HG03175 (cell line): ENCODE results near the gene GALNT2.

Experiments
- ATAC-seq: cut with Tn5 transposase; IDR thresholded peaks from one replicate; pipeline ENCODE4 v1.9.1; 2021; ENCODE audit warnings: mild to moderate bottlenecking, moderate library complexity; ENCODE audit not compliant: unreplicated experiment

Gene GALNT2

DNA sequence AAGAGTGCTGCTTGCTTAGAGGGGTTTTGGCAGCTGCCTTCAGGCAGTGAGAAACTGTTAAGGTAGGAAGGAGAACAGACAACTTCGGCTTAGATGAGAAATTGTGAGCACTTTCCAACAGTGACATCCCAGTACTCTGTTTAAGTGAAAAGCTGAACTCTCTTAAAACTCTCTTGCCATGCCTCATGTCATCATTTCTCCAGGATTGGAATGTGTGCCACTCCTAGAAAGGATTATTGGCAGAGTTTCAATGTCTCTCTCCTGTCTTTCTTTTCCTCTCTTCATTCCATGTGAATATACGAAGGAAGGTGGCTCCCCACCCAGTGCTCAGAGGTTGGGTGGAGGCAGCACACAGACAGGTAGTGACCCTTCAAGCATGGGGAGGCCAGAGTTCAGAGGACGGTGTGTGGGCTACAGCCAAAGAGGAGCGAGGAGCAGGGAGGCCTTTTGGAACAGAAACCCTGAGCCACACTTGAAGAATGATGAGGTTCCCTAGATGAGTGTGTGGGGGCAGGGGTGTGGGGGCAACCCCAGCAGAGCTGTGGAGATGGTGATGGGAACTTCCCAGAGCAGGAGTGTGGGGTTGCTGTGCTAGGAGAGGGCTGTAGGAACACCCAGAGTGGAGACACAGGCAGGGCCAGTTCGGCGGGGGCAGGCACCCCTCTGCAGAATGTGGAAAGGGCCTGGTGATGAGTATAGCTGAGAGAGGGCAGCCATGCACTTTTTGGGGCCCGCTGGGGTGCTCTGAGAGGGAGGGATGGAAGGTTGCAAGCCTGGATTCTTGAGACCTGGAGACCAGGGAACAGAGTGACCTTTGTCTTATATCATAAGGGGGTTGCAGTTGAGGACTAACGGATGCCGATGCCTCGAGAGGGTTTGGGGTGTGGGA is 58.8 kb downstream of the GALNT2 start:
- no peak for ATAC-seq

DNA sequence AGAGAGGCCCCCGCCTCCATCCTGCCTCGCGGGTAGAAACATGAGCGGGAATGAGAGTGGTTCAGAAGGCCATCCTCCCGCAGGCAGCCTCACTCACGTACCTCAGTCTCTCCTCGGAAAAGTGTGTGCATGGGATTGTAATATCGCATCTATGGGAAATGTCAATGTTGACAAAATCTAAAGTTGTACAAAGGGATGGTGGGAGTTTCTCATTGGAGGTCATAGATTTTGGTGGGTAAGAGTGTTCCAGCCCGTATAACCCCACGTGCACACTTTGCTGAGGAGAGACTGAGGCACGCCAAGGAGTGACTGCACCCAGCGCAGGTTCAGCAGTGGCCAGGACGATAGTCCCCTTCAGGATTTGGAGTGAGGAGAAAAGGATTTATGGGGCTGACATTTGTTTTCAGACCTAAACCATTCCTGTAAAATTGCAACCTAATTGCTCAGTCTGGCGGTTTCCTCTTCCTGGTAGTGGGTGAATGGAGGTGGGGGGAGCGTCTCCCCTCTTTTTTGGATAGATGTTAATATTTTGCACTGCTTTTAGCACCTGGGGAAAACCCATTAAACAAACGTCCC is 59.6 kb downstream of the GALNT2 start:
- ATAC-seq = no peak

DNA sequence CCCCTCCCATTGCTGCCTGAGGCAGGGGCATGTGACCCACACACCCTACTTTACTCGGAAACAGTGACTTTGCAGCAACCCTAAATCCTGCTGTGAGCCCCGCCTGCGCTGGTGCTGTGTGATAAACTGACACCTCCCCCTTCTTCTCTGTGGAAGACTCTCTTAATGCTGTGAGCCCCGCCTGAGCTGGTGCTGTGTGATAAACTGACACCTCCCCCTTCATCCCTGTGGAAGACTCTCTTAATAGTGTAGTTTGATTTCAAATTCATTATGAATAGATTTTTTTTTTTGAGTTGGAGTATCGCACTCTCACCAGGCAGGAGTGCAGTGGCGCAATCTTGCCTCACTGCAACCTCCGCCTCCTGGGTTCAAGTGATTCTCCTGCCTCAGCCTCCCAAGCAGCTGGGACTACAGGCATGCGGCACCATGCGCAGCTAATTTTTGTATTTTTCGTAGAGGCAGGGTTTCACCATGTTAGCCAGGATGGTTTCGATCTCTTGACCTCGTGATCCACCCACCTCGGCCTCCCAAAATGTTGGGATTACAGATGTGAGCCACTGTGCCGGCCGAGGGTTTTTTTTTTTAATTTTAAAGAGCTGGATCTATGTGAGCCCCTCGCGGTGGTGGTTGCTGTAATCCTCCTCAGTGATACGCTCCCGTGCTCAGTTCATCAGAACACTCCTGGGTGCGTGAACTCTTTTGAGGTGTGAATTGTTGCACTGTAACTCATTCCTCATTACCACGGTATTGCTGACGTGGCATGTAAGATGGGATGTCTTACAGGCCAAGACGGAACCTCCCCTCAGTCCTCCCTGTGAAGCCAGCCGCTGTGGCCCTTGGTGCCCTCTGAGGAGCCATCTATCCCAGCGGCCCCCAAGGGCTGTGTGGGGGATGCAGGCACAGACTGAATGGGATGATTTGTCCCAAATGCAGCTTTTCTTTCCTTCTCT is 60.3 kb downstream of the GALNT2 start:
- no peak for ATAC-seq

DNA sequence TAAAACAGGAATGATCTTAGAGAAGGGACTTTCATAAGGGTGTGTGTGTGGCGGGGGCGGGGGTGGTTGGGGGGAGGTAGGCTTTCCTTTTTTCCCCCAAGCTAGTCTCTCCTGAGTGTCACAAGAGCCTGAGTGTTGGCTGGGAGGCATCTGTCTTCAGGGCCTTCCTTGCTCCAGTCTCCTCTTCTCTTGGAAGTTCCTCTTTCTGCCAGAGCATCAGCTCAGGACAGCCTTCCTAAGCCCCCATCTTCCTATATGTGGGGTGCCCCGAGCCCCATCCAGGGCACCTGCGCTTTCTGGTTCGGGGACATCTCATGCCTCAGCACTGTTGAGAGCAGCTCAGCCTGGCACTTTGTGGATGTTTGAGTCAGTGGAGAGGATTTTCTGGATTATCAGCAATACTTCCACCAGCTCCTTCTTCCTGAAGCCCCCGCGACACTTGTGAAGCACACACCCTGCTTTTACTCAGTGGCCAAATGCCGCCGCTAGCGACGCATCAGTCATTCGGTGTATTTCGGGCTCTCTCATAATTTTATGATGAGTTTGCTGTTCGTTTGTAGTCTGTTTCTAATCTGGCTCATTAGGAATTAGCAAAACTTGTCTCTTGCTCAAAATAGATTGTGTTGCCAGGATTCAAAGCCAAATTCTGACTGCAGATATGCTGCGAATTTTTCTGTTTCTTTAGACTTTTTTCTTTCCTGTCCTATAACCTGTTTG is 61.7 kb downstream of the GALNT2 start:
- ATAC-seq = no peak

DNA sequence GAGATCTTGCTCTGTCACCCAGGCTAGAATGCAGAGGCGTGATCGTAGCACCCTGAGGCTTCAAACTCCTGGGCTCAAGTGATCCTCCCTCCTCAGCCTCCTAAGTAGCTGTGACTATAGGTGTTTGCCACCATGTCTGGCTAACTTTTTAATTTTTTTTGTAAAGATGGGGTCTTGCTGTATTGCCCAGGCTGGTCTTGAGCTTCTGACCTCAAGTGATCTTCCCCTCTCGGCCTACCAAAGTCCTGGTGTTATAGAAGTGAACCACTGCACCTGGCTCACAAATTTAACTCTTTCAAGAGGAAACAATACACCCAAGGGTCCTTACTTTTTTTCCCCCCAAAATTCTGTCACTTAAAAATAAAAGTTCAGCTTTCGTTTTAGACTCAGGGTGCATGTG is 62.3 kb downstream of the GALNT2 start:
- no peak for ATAC-seq

DNA sequence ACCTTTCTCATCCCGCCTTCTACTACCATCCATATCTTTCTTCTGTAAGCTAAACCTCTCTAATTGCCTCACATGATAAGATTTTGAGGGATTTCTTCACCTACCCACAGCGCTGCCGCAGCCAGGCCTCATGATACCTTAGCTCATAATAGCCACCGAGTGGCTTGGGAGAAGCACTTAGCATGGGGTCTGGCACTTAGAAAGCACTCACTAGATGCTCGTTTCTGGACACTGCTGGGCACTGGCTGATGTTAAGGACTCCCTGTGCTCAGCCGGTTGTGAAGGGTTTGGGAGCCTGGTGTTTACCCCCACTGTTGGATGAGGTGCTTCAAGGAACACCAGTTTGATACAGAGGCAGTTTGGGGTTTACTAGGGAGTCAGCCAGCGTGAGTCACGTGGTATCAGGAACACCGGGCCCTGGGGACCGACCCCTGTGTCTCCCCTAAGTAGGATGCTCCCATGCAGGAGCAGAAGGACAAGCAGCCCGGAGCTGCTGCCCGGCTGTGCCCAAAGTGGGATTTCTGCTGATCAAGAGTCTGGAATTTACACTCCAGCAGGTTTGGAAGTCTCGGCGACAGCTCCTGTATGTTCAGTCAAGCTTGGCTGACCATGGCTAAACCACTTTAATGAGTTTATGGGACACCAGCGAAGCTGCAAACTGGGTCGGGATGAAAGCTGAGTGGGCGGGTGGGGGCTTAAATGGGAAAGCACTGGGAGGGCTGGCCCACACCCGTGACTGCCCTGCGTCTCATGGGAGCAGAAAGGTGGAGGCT is 63.3 kb downstream of the GALNT2 start:
- ATAC-seq = no peak

DNA sequence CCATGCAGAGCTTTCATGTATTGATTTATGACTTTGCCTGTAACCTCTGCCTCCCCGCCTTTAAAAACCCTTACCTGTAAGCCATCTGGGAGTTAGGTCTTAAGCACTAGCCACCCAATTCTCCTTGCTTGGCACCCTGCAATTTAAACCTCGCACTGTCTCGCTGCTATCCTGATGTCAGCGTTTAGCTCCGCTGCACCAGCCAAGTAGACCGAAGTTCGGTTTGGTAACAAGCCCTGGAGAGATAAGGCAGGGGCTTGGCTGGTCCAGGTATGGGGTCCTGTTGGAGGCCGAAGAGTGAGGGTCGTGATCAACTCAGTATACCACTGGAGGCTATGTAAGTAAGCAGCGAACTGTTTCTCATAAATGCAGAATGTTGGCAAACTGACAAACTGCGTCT is 64.4 kb downstream of the GALNT2 start:
- no peak for ATAC-seq

DNA sequence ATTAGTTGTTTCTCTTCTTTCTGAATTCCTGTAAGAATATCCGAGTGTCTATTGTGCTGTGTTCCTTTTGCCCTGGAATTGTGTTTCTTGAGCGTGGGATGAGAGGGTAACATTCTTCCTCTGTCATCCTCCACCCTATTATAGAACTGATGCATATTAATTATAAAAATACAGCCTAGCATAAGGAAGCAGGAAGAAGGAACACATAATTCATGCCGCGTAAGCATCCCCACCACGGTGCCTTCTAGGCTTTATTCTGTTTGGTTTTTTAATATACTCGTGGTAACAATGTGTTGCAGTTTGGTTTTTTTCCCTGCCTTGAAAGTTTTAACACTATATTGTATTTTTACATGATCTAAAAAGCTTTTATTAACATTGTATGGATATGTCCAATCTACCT is 65.7 kb downstream of the GALNT2 start:
- no peak for ATAC-seq

DNA sequence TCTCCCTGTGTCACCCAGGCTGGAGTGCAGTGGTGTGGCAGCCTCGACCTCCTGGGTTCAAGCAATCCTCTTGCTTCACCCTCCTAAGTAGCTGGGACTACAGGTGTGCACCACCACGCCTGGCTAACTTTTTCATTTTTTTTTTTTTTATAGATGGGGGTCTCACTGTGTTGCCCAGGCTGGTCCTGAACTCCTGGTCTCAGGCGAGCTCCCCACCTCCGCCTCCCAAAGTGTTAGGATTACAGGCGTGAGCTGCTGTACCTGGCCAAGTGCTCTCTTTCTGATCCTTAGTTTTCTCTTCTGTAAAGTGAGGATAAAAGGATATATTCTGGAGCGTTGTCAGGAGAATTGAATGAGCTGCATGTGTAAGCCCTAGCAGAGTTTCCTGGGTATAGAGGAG is 68.7 kb downstream of the GALNT2 start:
- ATAC-seq = no peak

DNA sequence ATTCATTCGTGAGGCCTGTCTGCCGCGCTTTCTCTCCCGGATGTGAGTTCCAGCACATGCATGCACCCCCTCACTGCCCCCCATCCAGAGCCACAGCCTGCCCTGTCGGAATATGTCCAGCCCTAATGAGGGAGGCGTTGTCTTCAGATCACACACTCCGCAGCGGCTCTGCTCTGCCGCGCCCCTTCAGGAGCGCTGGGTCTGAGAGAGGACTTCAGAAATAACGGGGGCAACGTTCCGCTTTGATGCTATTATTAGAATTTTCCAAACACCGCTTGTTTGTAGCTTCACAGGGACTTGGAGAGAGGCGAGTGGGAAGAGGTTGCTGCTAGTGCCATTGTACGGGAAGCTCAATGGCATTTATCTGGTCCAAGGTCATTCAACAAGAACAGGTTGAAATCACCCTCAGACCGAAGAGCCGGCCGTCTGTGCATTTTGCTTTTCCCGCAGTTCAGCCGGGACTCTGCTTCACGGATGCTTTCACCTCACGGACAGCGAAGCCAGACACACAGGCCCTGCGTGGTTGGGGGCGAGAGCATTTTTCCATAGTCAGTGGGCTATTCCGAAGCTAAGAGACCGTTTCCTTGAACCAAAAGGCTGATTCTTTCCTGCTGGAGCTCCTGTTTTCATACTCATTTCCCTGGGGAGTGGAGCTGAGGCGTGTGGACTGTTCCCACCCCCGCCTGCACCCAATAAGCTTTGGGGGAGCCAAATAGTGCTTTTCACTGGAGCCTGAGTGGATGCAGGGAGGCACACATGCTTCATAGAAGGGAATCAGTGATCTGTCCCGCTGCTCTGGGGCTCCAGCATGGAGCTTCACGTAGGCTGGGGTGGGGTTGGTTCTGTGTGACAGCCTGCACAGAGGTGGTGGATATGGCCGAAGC is 69.7 kb downstream of the GALNT2 start:
- no peak for ATAC-seq

DNA sequence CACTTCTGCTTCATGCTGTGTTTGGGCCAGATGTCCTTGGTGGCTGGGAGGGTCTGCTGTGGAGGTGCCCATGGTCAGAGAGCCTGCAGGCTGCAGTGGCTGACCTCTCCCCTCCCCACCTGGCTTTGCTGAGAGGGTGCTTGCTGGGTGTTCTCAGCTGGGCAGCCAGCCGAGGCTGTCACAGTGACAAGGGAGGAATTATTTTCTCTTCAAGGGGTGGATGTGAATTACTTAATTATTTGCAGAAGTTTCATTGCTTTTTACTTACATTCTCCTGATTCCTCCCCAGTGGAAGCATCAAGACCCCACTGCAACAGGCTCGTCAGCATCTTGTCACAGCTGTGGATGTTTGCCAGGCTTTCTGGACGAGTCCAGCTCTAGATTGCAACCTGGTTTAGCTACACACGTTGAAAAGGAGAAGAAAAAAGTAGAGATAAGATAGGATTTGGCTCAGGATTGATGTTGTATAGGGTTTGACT is 70.3 kb downstream of the GALNT2 start:
- no peak for ATAC-seq

DNA sequence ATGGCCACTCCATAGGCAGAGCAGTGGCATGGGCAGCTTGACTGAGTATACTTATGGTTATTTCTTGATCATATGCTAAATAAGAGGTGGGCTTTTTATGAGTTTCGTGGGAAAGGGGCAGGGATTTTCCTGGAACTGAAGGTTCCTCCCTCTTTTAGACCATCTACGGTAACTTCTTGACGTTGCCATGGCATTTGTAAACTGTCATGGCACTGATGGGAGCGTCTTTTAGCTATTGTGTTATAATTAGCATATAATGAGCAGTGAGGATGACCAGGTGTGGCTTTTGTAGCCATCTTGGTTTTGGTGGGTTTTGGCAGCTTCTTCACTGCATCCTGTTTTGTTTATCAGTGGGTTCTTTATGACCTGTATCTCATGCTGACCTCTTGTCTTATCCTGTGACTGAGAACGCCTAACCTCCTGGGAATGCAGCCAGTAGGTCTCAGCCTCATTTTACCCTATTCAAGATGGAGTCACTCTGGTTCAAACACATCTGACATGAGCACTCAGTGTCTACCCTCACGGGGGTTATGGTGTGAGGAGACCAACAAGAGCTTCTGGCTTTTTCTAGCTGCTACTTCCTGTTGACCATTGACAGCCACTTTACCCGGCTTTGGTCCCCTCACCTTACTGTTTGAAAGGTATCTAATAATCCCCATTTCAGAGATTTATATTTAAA is 71.7 kb downstream of the GALNT2 start:
- ATAC-seq = no peak

DNA sequence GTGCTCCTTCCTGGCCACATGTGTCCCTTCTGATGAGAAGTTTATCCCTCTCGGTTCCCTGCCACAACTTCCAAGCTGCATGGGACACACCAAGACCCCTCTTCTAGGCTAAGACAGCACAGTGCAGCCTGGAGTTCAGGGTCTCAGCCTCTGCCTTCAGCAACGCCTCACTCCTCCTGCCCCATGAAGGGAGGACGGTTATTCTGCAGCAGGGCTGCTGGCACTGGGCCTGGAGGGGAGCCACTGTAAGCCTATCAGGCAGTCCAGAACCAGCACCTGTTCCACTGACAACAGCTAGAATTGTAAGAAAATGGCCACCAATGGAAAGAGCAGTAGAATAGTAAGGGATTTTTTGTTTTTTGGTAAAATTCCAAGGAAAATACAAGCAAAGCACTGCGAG is 72.3 kb downstream of the GALNT2 start:
- ATAC-seq = no peak

DNA sequence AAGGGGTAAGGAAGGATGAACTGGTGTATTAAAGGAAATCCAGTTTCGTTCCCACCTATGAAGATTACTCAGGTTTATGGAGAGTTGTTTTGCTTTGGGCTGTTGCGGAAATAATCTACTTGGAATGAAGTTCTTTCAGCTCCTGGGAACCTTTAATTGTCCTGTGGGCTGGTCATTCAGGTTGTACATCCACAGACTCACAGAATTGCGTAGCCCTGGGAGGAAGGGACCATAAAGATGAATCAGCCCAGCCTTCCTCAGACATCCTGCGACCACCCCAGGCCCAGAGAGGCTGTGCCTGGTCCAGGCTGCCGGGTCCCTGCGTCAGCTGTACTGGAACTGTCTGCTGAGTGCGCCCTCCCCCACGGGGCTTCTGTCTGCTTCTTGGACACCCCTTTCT is 72.7 kb downstream of the GALNT2 start:
- ATAC-seq = no peak

DNA sequence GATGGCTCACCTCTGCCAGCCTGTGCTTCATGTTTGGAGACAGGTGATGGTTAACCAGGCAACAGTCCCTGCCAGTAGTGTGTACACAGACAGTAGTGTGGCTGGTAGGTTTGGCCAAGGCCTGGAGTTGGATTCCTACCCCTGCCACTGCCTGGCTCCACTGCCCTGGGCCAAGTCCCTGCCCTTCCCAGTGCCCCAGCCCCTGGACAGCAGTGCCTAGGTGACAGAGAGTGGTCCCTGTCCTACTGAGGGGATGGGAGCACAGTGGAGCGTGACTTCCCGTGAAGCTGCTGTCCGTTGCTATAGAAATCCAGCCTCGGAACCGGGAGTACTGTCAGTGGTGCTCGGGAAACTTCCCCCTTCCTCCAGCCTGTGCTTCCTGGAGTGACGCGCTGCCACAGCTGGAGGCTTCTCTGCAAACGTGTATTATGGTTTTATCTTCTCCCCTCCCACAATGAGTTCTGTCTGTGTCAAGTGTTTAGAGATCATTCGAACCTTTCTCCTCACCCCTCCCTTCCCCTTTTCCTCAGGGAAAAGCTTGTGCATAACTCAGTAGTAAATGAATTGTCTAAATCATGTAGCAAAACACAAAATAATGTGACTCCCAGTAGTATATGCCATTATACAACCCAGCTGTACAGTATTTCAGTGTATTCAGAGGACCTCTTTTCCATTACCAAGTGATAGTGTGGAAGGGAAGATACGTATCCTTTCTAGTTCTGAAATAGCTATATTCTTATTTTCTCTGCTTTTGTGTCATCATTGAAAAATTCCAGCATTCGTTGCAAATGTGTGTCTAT is 73.4 kb downstream of the GALNT2 start:
- no peak for ATAC-seq

DNA sequence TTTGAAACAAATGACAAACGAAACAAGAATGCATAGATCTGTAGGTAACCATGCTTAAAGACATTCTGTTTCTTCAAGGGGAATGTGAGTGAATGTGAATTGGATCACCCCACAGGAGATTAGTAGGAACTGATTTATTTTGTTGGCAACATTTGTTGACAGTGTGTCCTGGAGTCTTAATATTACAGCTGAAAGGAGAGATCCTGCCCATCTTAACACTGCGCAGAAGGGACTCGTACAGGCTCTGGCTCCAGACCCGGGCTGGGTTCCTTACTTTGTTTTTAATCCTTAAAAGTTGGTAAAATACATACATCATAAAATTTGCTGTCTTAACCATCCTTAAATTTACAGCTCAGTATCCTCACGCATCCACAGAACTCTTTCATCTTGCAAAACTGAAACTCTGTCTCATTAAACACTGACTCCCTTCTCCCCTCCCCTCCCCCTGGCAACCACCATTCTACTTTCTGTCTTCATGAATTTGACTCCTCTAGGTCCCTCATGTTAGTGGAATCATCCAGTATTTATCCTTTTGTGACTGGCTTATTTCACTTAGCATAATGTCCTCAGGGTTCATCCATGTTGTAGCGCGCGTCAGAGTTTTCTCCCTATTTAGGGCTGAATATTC is 74.1 kb downstream of the GALNT2 start:
- ATAC-seq = no peak
